ENCODE measurements around the gene MYLK4. TPM values are rescaled to one million over a fixed set of nuclear protein-coding genes. Genes with fewer than 3 reads are reported as not detected.

MYLK4 gene
- polyA plus RNA-seq, 1 donor from 2014 or later = 1.3 TPM

Other genes with a start within 250 kb of the MYLK4 start
- gene WRNIP1, start 14.5 kb upstream of the MYLK4 start, polyA plus RNA-seq = 93.7 and 106 TPM in 2 replicates
- not detected in 2 replicates for gene SERPINB1, start 90.9 kb upstream of the MYLK4 start, polyA plus RNA-seq
- gene SERPINB9, start 152.4 kb upstream of the MYLK4 start, polyA plus RNA-seq = 0.46 and 0.74 TPM in 2 replicates
- 1.9 and 2.3 TPM in 2 replicates for gene SERPINB6, start 220.6 kb upstream of the MYLK4 start, polyA plus RNA-seq
- gene NQO2, start 249.0 kb upstream of the MYLK4 start, polyA plus RNA-seq = 33.2 and 47.7 TPM in 2 replicates